Kidney tubule cell (primary cell): ENCODE measurements around the gene LHB.
"Not testable (repeated sequence)": the region's sequence is repeated elsewhere in the genome, so short reads cannot be mapped to it uniquely, and the experiment has no call there.

ENCODE experiments used
- DNase-seq: peaks from one replicate; pipeline ENCODE4 v3.0.0-alpha.2; 2018; ENCODE audit warnings: low spot score

Gene LHB

DNA sequence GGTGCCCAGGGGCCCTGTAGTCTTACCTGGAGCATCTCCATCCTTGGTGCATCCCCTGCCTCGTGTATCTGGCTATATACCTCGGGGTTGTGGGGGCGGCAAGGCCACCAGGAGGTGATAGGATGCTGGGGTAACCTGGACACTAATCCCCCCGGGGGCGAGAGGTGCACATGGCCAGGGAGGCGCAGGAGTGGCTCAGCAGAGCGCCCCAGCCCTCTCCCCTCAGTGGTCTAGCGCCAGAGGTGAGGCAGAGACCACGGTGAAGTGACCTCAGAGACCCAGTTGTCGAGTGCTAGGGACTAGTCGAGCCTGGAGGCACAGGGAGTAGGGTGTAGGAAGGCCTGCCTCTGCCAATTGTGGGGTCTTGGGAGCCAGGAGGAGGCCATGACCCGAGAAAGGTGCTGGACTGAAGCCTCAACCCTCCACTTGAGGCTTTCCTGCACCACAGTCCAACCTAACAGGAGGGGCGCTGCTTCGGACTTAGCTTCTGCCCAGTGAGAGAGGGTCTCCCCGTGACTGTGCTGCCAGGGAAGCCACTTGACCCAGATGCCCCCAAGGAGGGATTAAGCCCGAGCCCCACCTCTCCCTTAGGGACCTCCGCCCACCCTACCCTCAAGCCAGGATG is at the start of gene LHB:
LHB (minus strand) TSS at position 51 of the 625 bp plus-strand sequence; CDS start at position 41, 10 bp downstream.
- peak; percentile 1 for DNase-seq

DNA sequence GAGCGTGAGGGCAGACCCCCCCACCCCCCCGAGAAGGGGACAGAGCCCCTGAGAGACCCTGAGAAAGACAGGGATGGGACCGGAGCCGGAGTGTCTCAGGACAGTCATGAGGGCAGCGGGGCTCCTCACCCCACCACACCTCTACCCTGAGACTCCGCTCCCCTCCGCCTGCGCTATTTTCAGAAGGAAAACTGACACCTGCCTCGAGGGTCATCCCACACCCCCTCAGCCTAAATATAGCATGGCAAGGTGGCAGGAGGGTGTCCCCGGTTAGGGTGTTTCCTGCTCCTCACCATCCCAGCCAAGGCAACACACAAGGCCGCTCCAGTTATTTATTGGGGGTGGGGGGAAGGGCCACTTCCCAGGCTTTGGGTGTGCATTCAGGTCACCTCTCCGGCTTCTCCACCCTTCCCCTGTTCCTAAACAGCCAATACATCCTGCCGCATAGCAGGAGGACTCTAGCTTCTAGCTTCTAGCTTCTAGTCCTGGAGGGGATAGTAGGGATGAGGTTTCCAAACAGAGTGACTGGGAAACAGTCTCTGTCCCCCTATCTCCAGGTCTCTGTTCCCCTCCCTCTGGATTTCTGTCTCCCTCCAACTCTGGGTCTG is 49.1 kb upstream of the LHB start:
- no peak for DNase-seq

- DNase-seq, result peak; percentile 37
These were observed 48.1 kb upstream of the LHB start, which contains the start of gene NTF4 for GRCh38 chr19:49064768-49065611. NTF4 (minus strand) TSS chr19:49064818; CDS start chr19:49061997, 2,821 bp downstream.

DNA sequence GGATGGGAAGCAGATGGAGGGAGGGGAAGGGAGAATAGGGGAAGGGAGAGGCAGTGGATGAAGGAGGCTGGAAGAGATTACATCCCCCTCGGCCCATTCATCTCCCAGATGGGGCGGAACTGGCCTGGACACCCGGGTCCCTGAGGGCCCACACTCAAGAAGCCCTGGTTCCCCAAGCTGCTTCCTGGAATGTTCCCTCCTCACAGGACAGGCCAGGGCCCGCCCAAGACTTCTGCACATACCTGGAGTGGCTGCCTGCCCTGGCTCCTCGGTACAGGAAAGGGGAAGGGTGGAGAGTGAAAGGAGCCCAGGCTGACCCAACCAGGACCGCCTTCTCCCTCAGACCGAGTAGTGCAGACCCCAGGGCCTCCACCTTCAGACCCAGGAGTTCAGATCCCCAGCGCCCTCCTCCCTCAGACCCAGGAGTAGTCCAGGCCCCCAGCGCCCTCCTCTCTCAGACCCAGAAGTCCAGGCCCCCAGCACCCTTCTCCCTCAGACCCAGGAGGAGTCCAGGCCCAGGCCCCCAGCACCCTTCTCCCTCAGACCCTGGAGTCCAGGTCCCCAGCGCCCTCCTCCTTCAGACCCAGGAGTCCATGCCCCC is 47.2 kb upstream of the LHB start:
- DNase-seq, result no peak

DNA sequence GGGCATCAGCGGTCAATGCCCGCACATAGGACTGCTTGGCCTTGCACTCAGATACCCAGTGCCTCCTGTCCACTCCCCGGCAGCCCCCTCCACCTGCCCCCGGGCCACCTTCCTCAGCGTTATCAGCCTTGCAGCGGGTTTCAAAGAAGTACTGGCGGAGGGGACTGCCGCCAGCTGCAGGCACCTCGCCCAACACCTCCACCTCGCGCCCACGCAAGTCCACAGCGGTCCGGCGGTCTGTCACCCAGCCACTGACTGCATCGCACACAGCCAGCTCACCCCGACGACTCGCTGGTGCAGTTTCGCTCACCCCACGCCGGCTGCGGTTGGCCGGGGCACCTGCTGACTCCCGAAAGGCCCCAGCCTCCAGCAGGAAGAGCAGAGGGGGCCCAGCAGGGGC is 44.6 kb upstream of the LHB start:
- no peak for DNase-seq

- DNase-seq, result no peak
These were observed 44.1 kb upstream of the LHB start for GRCh38 chr19:49061000-49061399.

- DNase-seq, result no peak
These were observed 42.2 kb upstream of the LHB start for GRCh38 chr19:49059053-49059452.

DNA sequence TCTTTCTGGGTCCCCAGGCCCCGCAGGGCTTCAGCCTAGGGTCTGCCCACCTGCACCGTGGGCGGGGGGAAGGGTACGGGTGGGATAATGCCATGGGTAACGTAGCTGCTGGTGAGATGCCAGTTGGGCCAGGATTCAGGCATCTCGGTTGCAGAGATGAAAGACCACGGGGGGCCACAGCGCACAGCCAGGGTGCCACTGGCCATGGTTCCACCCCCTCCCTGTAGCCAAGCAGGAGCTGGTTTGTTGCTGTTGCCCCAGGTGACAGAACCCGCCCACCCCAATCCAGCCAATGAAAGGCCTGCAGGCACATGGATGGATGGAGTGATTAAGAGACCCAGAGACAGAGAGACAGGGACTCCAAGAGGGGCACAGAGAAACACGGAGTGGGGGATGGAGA is 41.7 kb upstream of the LHB start:
- DNase-seq, result peak; percentile 21

DNA sequence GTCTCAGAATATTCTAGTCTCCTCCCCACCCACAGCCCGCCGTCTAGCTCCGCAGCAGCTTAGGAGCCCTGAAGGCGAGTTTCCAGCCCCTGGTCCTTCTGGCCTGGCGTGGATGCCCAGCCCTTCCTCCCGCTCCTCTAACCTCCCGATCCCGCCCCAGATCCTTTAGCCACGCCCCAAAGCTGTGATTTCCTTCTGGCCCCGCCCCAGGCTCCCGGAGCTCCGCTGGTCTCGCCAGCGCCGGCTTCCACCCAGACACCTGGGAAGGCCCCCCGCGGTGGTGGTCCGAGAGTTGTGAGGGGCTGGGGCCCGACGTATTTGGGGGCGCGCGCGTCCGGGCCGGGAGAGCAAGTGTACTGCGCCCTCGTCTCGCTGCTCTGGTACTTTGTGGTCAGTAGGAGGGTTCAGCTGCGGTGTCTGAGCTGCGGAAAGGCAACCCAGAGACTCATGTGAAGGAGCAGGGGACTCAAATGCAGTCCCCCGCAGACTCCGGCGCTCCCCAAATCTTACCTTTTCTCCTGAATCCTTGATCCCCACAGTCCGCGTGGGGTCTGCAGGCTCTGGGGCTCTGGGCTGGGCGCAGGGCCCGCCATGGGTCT is 40.8 kb upstream of the LHB start, which contains the start of gene CGB7:
CGB7 (minus strand) TSS at position 114 of the 599 bp plus-strand sequence. CDS start 2,374 bp downstream, outside the sequence.
- DNase-seq, result peak; percentile 64

- DNase-seq, result not testable (repeated sequence)
These were observed 40.2 kb upstream of the LHB start for GRCh38 chr19:49056902-49057596.

DNA sequence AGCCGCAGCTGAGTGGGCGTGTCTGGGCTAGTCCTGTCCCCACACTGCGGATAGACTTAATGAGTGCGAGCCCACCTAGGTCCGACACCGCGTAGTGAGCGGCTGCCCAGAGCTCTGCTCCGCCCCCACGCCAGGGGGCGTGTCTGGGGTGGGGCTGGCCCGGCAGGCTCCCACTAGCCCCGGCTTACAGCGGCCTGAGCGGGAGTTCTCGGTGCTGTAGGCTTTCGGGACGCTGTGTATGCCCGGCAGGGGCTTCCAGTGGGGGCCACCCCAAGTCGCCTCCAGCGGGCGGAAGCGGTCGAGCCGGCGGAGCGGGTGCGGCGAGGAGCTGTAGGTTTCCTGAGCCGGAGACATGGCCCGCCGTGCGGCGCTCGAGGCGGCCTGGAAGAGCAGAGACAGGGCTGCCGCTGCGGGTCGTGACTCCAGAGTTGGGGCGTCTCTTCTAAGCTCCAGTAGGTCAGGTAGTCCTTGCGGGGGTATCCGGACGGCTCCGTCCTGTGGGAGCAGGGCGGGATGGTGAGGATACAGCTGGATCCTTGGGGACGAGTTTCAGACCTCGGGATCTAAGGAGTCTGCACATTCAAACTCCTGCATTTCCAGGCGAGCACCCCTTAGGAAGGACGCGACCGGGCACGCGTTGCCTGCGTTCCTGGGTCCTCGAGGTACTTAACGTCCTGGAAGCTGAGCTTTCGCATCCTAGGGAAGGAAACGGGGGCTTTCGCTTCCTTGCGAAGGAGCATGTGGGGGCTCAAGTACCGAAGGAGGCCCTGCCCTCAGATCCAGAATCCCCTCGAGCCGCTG is 39.4 kb upstream of the LHB start:
- DNase-seq, result peak; percentile 52

DNA sequence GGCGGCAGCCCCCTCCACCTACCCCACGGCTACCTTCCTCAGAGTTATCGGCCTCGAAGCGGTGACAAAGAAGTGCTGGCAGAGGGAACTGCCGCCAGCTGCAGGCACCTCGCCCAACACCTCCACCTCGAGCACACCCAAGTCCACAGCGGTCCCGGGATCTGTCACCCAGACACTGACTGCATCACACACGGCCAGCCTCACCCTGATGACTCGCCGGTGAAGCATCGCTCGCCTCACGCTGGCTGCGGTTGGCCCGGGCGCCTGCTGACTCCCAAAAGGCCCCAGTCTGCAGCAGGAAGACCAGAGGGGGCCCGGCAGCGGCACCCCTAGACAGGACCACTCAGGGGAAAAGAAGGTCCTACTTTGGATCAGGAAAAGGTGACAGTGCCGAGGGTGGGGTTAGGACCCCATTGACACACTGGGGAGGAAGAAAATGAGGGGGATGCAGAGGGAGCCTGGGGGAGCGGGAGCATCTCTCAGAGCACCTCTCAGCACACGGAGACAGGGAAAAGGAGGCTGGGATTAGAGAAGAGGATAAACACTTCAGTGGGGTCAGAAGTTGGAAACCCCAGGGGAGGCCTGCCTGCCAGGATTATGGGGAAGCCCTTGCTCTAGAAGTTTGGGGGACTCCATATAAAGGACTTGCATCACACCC is 33.6 kb upstream of the LHB start:
- peak; percentile 61 for DNase-seq

DNA sequence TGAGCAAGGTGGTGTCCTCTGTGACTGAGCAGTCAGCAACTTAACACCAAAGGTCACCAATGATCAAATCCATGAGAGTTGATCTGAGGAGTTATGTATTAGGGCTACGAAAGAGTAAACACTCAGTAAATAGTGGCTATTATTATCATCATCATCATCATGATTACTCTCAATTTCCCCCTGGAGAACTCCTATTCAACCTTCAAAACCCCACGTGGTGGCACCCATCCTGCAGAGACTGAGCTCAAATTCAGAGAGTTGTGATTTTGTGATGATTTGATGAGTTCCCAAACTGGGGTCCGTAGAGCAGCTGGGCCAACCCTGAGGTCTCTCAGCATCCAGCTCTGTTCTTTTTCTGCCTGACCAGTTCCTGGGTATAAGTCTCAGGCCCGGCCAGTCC is 32.9 kb upstream of the LHB start:
- DNase-seq, result not testable (repeated sequence)

DNA sequence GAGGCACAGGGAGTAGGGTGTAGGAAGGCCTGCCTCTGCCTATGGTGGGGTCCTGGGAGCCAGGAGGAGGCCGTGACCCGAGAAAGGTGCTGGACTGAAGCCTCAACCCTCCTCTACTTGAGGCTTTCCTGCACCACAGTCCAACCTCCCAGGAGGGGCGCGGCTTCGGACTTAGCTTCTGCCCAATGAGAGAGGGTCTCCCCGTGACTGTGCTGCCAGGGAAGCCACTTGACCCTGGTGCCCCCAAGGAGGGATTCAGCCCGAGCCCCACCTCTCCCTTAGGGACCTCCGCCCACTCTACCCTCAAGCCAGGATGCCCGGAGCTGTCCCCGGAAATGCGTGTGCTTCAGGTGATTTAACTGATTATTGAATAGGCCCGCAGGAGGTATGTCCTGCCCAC is 32.1 kb upstream of the LHB start, which contains the start of gene CGB8:
CGB8 (minus strand) TSS at position 101 of the 400 bp plus-strand sequence. CDS start 372 bp downstream, outside the sequence.
- DNase-seq, result not testable (repeated sequence)

GRCh38 chr19:49043548-49043947 is 26.7 kb upstream of the LHB start, which contains the start of gene CGB5:
CGB5 (plus strand) TSS chr19:49043848; CDS start chr19:49044210, 362 bp downstream.
- not testable (repeated sequence) for DNase-seq

DNA sequence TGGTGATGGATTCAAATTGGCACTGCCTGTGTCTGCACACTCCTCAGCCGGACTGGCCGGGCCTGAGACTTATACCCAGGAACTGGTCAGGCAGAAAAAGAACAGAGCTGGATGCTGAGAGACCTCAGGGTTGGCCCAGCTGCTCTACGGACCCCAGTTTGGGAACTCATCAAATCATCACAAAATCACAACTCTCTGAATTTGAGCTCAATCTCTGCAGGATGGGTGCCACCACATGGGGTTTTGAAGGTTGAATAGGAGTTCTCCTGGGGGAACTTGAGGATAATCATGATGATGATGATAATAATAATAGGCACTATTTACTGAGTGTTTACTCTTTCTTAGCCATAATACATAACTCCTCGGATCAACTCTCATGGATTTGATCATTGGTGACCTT is 25.8 kb upstream of the LHB start:
- not testable (repeated sequence) for DNase-seq

DNA sequence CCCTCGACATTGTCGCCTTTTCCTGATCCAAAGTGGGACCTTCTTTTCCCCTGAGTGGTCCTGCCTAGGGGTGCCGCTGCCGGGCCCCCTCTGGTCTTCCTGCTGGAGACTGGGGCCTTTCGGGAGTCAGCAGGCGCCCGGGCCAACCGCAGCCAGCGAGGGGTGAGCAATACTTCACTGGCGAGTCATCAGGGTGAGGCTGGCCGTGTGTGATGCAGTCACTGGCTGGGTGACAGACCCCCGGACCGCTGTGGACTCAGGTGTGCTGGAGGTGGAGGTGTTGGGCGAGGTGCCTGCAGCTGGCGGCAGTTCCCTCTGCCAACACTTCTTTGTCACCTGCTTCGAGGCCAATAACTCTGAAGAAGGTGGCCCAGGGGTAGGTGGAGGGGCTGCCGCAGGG is 25.3 kb upstream of the LHB start:
- peak; percentile 37 for DNase-seq

- not testable (repeated sequence) for DNase-seq
These were observed 22.8 kb upstream of the LHB start for GRCh38 chr19:49039736-49040135.

DNA sequence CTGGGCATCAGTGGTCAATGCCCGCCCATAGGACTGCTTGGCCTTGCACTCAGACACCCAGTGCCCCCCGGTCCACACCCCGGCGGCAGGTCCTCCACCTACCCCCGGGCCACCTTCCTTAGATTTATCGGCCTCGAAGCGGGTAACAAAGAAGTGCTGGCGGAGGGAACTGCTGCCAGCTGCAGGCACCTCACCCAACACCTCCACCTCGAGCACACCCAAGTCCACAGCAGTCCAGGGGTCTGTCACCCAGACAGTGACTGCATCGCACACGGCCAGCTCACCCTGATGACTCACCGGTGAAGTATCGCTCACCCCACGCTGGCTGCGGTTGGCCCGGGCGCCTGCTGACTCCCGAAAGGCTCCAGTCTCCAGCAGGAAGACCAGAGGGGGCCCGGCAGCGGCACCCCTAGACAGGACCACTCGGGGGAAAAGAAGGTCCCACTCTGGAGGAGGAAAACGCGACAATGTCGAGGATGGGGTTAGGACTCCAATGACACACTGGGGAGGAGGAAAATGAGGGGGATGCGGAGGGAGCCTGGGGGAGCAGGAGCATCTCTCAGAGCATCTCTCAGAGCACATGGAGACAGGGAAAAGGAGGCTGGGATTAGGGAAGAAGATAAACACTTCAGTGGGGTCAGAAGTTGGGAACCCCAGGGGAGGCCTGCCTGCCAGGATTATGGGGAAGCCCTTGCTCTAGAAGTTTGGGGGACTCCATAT is 21.8 kb upstream of the LHB start:
- peak; percentile 78 for DNase-seq
